ENCODE data around the gene LIPC. TPM values are rescaled to one million over a fixed set of nuclear protein-coding genes. Genes with fewer than 3 reads are reported as not detected.

Gene LIPC
- total RNA-seq, 1 experiment from 2014 or later = not detected

DNA sequence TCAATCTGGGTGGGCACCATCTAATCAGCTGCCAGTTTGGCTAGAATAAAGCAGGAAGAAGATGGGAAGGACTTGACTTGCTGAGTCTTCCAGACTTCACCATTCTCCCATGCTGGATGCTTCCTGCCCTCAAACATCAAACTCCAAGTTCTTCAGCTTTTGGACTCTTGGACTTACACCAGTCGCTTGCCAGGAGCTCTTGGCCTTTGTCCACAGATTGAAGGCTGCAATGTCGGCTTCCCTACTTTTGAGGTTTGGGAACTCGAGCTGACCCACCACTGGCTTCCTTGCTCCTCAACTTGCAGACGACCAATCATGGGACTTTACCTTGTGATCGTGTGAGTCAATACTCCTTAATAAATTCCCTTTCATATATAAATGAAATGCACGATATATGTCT lies 8.6 kb upstream of the LIPC start:
- Histone ChIP-seq H3K27me3 (ENCODE audit: insufficient read depth, low read length) (no peaks in the 10 kb centered on the region), H3K9ac (ENCODE audit: low read length) (no peak overlapping the region), H2AFZ (ENCODE audit: low read depth, low read length, poor library complexity, severe bottlenecking) (no peak overlapping the region), H4K20me1 (ENCODE audit: insufficient read depth) (no peaks in the 10 kb centered on the region), H3K9me3 (ENCODE audit: control insufficient read depth in 1 of 2, insufficient read depth in 1 of 2, low read depth in 1 of 2, low read length in 2 of 2) (no peaks in the 10 kb centered on the region), H3K4me2 (ENCODE audit: low read length) (no peak overlapping the region), H3K4me3 (replicated peaks in 1 of 2; ENCODE audit: low read depth in 1 of 2, low read length in 2 of 2) (no peak overlapping the region), H3K27ac (ENCODE audit: low read depth, low read length) (no peak overlapping the region), H3K4me1 (ENCODE audit: control insufficient read depth in 1 of 2, insufficient read depth in 2 of 2, low read length in 2 of 2) (no peaks in the 10 kb centered on the region; a peak in 1 of 4 replicates), H3K36me3 (ENCODE audit: control insufficient read depth in 1 of 2, insufficient read depth in 2 of 2, low read length in 2 of 2) (no peaks in the 10 kb centered on the region), H3K79me2 (ENCODE audit: insufficient read depth, low read length) (no peaks in the 10 kb centered on the region), H3K9me2 (ENCODE audit: insufficient read depth) (no peaks in the 10 kb centered on the region)
- no peak for ATAC-seq
- POLR2A ChIA-PET = no interaction called here
- CTCF ChIA-PET = no interaction called here
- RAD21 ChIA-PET (ENCODE audit: low non-redundant PET in 1 of 2, low total read pairs in 2 of 2, uncharacterized antibody in 2 of 2, unreplicated experiment in 2 of 2) = no interaction called here
- BruUV-seq (replicated peaks) = no TSS peak
- no peak for DNase-seq (ENCODE audit: low read depth, low spot score)
- intact Hi-C loops (cut with micrococcal nuclease) = no loop called here
- TF ChIP-seq CEBPB (IDR thresholded peaks at IDR 0.05; ENCODE audit: low read depth) (no peak), JUND (IDR thresholded peaks at IDR 0.05) (no peak), POLR2A (IDR thresholded peaks at IDR 0.05; ENCODE audit: borderline replicate concordance, extremely low read depth, insufficient read depth, insufficient read length) (no peak), EGR1 (IDR thresholded peaks at IDR 0.05; ENCODE audit: low read depth) (no peak), EZH2phosphoT487 (IDR thresholded peaks at IDR 0.05; ENCODE audit: borderline replicate concordance) (no peak), RAD21 (IDR thresholded peaks at IDR 0.05; ENCODE audit: low read depth) (no peak), SRF (IDR thresholded peaks at IDR 0.05; ENCODE audit: low read depth) (no peak), ZFX (IDR thresholded peaks at IDR 0.05) (no peak), YY1 (IDR thresholded peaks at IDR 0.05; ENCODE audit: extremely low read depth, insufficient replicate concordance, low read depth, low read length) (no peak), EZH2 (IDR thresholded peaks at IDR 0.05) (no peak), TCF7L2 (IDR thresholded peaks at IDR 0.05; ENCODE audit: borderline replicate concordance, extremely low read depth, insufficient read depth, insufficient read length) (no peak), ELF1 (IDR thresholded peaks at IDR 0.05; ENCODE audit: borderline replicate concordance, low read depth) (no peak), CBX3 (IDR thresholded peaks at IDR 0.05; ENCODE audit: low read depth) (no peak)
- TF ChIP-seq, protein P1, sequence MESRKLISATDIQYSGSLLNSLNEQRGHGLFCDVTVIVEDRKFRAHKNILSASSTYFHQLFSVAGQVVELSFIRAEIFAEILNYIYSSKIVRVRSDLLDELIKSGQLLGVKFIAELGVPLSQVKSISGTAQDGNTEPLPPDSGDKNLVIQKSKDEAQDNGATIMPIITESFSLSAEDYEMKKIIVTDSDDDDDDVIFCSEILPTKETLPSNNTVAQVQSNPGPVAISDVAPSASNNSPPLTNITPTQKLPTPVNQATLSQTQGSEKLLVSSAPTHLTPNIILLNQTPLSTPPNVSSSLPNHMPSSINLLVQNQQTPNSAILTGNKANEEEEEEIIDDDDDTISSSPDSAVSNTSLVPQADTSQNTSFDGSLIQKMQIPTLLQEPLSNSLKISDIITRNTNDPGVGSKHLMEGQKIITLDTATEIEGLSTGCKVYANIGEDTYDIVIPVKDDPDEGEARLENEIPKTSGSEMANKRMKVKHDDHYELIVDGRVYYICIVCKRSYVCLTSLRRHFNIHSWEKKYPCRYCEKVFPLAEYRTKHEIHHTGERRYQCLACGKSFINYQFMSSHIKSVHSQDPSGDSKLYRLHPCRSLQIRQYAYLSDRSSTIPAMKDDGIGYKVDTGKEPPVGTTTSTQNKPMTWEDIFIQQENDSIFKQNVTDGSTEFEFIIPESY (IDR thresholded peaks at IDR 0.05; ENCODE audit: extremely low read depth, insufficient replicate concordance, low read length) = no peak
- TF ChIP-seq, protein P2, sequence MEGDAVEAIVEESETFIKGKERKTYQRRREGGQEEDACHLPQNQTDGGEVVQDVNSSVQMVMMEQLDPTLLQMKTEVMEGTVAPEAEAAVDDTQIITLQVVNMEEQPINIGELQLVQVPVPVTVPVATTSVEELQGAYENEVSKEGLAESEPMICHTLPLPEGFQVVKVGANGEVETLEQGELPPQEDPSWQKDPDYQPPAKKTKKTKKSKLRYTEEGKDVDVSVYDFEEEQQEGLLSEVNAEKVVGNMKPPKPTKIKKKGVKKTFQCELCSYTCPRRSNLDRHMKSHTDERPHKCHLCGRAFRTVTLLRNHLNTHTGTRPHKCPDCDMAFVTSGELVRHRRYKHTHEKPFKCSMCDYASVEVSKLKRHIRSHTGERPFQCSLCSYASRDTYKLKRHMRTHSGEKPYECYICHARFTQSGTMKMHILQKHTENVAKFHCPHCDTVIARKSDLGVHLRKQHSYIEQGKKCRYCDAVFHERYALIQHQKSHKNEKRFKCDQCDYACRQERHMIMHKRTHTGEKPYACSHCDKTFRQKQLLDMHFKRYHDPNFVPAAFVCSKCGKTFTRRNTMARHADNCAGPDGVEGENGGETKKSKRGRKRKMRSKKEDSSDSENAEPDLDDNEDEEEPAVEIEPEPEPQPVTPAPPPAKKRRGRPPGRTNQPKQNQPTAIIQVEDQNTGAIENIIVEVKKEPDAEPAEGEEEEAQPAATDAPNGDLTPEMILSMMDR (IDR thresholded peaks at IDR 0.05 in 2 of 3, conservative IDR thresholded peaks at IDR 0.05 in 1 of 3; ENCODE audit: borderline replicate concordance in 1 of 3, insufficient read depth in 1 of 3, low read depth in 2 of 3, low read length in 2 of 3) = no peak
